GM18870 (cell line): Measurements from ENCODE around the gene RALGAPA2.

Source experiments
- ATAC-seq: cut with Tn5 transposase; IDR thresholded peaks from one replicate; pipeline ENCODE4 v1.9.1; 2021; ENCODE audit warnings: moderate library complexity; ENCODE audit not compliant: unreplicated experiment

The RALGAPA2 gene

GRCh38 chr20:20721489-20721888 is 9.0 kb upstream of the RALGAPA2 start:
- no peak for ATAC-seq

GRCh38 chr20:20720158-20720557 is 7.7 kb upstream of the RALGAPA2 start:
- no peak for ATAC-seq

- no peak for ATAC-seq
Observed at GRCh38 chr20:20719411-20719810, 7.0 kb upstream of the RALGAPA2 start.

- no peak for ATAC-seq
Observed at GRCh38 chr20:20713244-20713765, 861 bp upstream of the RALGAPA2 start.

GRCh38 chr20:20712004-20712473 is 405 bp downstream of the RALGAPA2 start:
- ATAC-seq = no peak

GRCh38 chr20:20711413-20711812 is 1.0 kb downstream of the RALGAPA2 start:
- ATAC-seq = no peak

GRCh38 chr20:20710443-20711315 is 1.8 kb downstream of the RALGAPA2 start:
- no peak for ATAC-seq

- no peak for ATAC-seq
Observed at GRCh38 chr20:20709887-20710286, 2.6 kb downstream of the RALGAPA2 start.

- no peak for ATAC-seq
Observed at GRCh38 chr20:20706285-20706684, 6.2 kb downstream of the RALGAPA2 start.

- ATAC-seq = no peak
Observed at GRCh38 chr20:20702330-20703245, 9.9 kb downstream of the RALGAPA2 start.

GRCh38 chr20:20699917-20700316 is 12.5 kb downstream of the RALGAPA2 start:
- ATAC-seq = no peak

- no peak for ATAC-seq
Observed at GRCh38 chr20:20699144-20699543, 13.3 kb downstream of the RALGAPA2 start.

- no peak for ATAC-seq
Observed at GRCh38 chr20:20697325-20697845, 15.1 kb downstream of the RALGAPA2 start.

- no peak for ATAC-seq
Observed at GRCh38 chr20:20695250-20695816, 17.1 kb downstream of the RALGAPA2 start.

GRCh38 chr20:20694591-20694990 is 17.9 kb downstream of the RALGAPA2 start:
- ATAC-seq = no peak

- no peak for ATAC-seq
Observed at GRCh38 chr20:20692587-20692986, 19.9 kb downstream of the RALGAPA2 start.

- ATAC-seq = peak; percentile 26
Observed at GRCh38 chr20:20691477-20692235, 20.8 kb downstream of the RALGAPA2 start.

GRCh38 chr20:20690676-20691476 is 21.6 kb downstream of the RALGAPA2 start:
- ATAC-seq = peak; percentile 77

- no peak for ATAC-seq
Observed at GRCh38 chr20:20687319-20687718, 25.1 kb downstream of the RALGAPA2 start.
